Measurements from ENCODE around the gene CPT2.

The CPT2 gene

GRCh38 chr1:53220171-53220961 lies 23.7 kb downstream of the CPT2 start, which contains the start of gene CZIB:
TSS of gene CZIB (minus strand) at chr1:53220634. CDS start at chr1:53220575, 59 bp downstream.
- DNase-seq, result peak; percentile 77 to 88

- DNase-seq, result no peak
Observed at GRCh38 chr1:53220962-53221286, 24.3 kb downstream of the CPT2 start.

DNA sequence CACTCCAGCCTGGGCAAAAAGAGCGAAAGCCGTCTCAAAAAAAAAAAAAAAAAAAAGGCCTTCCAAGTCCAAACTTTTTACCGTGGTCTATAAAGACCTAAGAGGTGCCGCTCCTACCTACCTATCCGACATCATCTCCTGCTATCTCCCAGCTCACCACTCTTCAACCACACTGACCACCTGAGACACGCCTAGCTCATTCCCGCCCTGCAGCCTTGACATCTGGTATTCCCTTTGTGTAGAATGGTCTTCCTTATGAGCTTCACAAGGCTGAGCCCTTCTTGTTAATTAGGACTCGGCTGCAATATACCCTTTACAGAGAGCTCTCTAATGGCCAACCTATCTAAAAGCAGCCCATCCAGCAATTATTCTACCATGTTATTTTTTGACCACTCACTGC lies 41.0 kb downstream of the CPT2 start:
- no peak for DNase-seq

DNA sequence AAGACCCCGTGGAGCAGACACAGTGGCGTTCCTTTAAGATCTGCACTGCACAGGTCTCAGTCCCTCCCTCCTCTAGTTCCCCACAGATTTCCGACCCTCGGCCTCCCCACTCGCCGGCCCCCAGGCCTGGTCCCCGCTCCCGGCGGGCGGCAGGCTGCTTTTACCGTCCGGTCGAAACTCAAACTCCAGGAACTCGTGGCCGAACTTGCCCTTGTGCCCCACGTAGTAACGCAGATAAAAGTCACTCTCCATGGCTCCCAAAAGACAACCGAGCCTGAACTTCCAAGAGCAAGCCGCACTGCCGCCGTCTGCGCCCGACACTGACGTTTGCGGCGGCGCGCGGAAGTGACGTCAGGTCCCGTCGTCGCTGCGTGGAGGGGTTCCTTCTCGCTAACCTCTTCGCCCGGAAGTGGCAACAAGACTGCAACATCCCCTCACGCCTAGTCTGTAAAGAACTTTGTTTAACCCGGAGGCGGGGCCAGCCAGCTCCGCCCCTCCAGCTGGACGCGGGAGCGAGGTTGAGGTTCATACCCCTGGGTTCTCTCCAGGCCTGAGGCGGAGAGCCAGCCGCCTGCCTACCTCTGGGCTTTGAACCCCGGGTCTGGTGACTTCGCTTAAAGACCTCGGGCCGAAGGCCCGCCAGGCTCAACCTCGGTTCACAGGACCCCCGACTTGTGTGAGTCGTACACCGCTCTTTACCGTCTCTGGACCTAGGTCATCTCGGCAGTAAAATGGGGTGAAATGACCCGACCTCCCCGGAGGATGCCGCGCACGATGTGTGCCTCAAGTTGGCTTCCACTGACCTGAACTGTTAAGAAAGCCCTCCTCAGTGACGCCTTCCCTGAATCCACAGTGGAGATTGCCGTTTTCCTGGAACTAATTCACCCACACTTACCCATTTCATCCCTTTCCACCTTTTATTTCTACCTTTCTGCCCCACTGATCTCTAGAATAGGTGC lies 41.9 kb downstream of the CPT2 start, which contains the start of gene MAGOH:
Gene MAGOH (minus strand): TSS at position 322 of the 959 bp plus-strand sequence. CDS start 70 bp downstream, at position 252.
- DNase-seq, result peak; percentile 88 to 91

DNA sequence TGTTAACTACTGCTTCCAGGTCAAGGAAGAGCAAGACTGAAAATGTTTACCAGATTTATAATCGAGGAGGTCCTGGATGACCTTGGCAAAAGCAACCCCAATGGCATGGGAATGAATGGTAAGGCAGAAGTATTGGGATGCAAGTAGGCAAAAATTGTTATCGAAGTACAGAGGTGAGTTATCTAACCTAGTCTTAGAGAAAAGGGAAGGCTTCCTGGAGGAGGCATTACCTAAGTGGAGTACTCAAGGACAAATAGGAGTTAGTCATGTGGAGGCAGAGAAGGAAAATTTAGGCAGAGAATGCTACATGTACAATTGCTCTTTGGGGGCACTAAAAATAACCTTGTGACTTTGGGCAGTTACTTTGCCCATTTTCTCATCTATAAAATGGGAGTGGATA lies 45.2 kb downstream of the CPT2 start:
- no peak for DNase-seq

GRCh38 chr1:53242381-53242780 lies 45.8 kb downstream of the CPT2 start:
- DNase-seq, result no peak

- no peak for DNase-seq
Observed at GRCh38 chr1:53244141-53244540, 47.5 kb downstream of the CPT2 start.

DNA sequence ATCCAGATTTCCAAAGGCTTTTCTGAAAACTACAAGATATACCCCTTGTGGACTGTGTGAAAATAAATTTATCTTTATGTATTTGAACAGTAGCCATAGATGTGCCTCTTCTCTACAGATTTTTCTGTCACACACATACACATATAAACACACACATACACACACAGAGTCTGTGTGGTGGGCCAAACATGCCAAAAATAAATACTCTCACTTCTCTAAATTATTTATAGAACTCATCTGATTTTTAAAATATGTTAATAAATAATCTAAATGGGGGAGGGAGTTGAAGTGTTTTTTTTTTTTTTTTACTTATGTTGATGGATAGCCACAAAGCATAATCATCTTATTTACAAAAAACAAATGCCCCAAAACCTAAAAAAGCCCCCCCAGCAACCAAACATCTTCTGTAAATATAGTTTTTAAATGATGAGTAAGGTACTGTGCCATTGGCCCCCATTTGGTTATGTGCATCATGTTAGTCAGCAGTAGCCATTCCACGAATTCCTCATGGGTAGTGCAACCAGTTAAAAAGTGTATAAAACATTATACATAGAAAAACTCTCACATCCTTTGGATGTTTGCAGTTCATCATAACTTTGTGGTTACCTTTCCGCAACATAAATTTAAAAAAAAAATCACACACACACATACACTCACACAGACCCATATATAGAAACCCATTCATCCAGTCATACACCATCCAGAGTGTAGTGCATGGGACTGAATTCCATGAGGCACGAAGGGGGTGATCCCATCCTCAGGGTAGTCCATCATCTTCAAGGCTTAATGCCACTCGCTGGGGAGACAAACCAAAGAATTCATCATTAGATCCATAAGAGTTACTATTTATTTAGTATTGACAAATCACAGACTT lies 49.9 kb downstream of the CPT2 start:
- no peak for DNase-seq

- DNase-seq, result no peak
Observed at GRCh38 chr1:53249706-53250105, 53.1 kb downstream of the CPT2 start.

DNA sequence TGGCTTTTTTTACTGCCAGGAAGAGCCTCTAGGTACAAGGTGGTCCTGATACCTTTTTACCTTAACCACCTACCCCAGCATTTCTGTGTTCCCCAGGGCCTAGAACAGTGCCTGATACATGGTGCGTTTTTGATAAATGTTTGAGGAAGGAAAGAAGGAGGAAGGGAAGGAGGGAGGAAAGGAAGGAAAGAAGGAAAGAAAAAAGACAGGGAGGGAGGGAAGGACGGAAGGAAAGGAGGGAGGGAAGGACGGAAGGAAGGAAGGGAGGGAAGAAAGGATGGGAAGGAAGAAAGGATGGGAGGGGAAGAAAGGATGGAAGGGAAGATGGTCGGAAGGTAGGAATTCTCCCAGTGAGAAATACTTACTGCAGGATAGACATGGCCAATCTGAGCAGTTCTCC lies 53.7 kb downstream of the CPT2 start:
- DNase-seq, result no peak

DNA sequence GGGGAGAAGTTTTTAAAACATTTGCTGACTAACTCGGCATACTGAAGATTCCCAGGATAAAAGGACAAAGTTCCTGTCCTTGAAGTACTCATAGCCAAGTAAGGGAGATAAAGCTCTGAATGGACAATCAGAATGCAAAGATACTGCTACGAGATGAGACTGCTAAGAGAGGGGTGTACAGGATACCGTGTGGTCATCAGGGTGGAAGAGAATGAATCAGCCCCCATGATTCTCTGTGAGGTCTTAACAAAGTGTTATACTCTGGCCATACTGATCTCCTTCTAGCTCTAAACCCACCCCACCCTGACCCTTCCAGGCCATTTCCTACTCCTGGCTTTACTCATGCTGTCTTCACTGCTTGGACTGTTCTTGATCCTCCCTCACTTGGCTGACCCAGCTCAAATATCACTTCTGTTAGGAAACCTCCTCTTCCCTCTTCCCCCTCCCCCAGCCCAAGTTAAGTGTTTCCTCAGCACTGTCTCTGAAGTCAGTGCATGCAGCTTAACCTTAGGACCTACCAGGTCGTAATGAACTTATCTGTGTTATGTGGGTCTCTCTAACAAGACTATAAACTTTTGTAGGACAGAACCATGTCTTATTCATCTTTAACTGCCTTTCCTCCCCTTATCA lies 57.5 kb downstream of the CPT2 start:
- DNase-seq, result no peak

DNA sequence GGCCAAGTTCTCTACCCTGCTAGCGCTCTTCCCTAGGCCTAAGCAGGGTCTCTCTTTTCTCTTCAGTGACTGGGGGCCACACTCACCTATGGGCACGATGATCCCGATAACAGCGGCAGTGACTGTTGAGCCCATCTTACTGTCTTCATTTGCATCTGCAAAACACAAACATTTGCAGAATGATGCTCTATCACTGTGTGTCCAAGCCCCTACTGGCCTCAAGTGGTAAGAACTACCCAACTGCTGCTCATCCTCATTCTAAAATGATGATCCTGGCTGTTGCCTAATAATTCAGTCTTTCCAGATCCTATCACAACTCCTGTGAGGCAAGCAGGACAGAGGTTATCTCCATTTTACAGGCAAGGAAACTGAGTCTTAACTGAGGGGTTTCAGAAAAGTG lies 58.4 kb downstream of the CPT2 start:
- DNase-seq, result no peak

DNA sequence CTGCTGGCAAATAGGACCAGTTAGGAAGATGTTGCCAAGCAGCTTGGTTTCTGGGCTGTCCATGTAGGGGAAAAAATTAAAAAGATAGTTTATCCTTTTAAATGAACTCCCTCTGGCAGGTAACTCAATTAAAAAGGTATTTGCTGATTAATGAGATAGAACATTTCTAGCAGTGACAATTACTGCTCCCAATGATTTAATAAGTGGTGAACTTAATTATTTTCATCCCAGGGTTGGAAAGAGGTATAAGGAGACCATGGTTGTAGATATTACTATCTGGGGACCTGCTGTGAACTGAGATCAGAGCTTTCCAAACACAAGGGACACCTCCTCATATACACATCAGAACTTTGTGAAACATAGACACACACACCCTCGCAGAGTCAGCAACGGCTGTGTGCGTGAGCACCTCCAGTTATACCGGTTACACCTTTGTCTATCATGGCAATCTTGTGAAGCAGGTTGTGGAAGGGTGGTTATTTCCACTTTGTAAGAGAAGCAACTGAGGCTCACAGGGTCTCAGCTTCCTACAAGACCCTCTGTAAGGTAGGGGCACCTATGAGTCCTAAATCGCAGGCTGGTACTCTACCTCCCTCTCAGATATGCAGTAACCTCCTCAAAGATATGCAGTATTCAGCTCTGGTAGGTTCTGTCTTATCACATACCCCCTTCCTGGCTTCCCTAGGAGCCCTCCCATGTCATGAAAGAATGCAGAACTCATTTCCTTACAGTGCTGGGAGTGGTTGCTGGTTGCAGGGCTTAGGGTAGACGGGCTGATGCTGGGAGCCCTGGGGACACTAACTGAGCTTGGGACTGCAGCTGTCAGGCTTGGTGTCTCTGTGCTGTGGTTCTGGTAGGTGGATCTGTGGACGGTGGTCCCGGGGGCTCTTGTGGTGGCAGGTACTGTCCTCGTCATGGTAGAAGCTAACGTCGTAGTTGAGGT lies 60.2 kb downstream of the CPT2 start:
- no peak for DNase-seq

DNA sequence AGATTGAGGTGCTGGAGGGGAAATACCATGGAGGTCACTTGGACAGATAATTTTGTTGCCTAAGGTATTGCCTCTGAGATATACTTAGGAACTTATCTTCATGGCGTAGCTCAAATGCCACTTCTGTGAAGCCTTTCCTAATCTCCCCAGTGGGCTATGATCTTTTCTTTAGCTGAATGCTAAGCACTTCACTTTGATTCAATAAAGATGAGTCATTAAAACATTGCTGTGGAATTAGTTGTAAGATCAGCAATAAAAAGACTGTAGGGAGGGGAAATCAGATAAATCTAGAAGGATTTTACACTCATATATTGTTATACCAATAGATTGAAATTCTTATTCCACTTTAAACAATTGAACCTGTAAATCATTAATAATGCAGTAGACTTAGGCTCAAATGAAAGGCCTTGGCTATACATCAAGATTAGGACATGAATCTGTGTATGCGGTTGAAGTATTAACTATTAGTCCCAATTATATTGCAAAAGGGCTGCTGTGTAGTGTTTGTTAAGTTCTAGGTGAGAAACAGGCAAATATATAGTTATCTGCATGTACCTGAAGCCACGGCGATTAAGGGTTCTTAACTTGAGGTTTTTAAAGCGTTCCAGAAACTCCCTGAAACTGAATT lies 60.9 kb downstream of the CPT2 start:
- DNase-seq, result no peak

DNA sequence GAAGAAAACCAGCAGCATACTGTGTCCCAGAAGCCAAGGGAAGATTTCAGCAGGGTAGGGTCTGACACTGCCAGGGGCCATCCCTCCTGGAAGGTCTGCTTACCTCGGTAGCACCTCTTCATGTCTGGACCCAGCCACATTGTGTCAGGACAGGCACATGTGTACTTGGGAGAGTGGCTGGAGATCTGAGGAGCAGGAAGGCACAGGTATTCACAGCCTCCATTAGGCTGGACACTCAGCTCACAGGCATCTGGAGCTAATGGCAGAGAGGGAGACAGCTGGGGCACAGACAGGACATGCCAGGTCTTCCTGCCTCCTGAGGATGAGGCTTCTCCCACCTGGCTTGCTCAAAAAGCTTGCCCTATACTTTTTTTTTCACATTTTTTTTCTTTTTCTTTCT lies 61.6 kb downstream of the CPT2 start:
- no peak for DNase-seq

DNA sequence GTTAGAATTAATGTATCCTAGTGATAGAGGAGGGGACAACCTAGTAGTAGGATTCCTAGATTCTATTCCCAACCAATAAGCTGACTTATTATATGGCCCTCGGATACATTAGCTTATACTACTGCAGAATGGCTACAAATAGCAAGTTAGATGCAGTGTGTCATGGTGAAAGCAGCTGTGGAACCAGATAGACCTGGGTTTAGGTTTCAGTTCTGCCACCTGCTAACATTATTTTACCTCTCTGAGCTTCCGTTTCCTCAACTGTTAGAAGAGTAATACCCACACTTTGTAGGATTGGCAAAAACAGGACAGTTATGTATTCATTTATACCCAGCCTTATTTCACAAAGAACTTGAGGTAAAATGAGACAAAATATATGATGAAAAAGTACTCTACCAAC lies 63.3 kb downstream of the CPT2 start:
- DNase-seq, result no peak

DNA sequence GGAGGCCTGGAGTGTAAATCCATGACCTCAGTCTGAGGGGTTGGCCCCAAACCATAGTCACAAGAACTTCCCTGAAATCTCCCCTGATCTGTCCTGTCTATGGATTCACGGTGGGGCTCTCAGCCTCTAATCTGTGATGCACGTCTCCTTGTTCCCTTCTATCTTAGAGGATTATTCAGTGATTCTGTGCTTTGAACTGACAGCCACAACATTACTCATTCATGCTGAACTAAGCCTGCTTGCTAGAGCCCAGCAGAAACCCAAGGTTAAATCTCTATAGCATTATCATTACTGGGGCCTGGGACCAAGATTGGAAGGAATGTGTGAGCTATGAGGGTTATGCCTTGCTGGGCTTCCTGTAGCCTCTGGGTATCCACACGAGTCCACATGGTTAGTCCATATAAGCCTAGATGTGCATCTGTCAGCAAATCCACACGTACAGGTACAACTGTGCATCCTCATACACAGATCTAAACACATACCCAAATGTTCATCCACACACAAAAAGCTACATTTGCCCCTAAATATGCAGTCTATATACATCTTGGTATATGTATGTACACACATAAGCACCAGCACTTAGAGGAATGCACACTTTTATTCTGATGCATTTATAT lies 64.1 kb downstream of the CPT2 start:
- no peak for DNase-seq

GRCh38 chr1:53262000-53262399 lies 65.4 kb downstream of the CPT2 start:
- DNase-seq, result no peak

Data from hippocampal formation (tissue), 2 donors.